BLaER1 treated with 17β-estradiol and CSF1 and Interleukin-3, amounts not matched to agents 10 nM and 100 nM (cell line): Measurements from ENCODE around the gene HNRNPK.

Experiments used
- H3K27ac ChIP-seq, 11 experiments: shearing (Covaris generic); formaldehyde crosslinking; 2 replicates each; pipeline ENCODE4 v1.8.1; 2022
- H3K27me3 ChIP-seq, 11 experiments: shearing (Covaris generic); formaldehyde crosslinking; 2 replicates each; pipeline ENCODE4 v1.8.1; 2022
- H3K36me3 ChIP-seq, 11 experiments: shearing (Covaris generic); formaldehyde crosslinking; 2 replicates each; pipeline ENCODE4 v1.8.1; 2022
- H3K4me1 ChIP-seq, 10 experiments: shearing (Covaris generic); formaldehyde crosslinking; 2 replicates each; pipeline ENCODE4 v1.8.1; 2022
- H3K4me2 ChIP-seq, 11 experiments: shearing (Covaris generic); formaldehyde crosslinking; 2 replicates each; pipeline ENCODE4 v1.8.1; 2022
- H3K4me3 ChIP-seq, 10 experiments: shearing (Covaris generic); formaldehyde crosslinking; 2 replicates each; pipeline ENCODE4 v1.8.1; 2022
- H3K9ac ChIP-seq, 11 experiments: shearing (Covaris generic); formaldehyde crosslinking; 2 replicates each; pipeline ENCODE4 v1.8.1; 2022
- H3K9me3 ChIP-seq, 11 experiments: shearing (Covaris generic); formaldehyde crosslinking; replicated peaks in 1 of 11; 2 replicates each; pipeline ENCODE4 v1.8.1; 2022
- H4K20me1 ChIP-seq, 11 experiments: shearing (Covaris generic); formaldehyde crosslinking; 2 replicates each; pipeline ENCODE4 v1.8.1; 2022
- Cebpa-rat ChIP-seq, 11 experiments: shearing (Covaris generic); IDR thresholded peaks; 2 replicates each; pipeline ENCODE4 v1.8.1; 2022

Gene HNRNPK

DNA sequence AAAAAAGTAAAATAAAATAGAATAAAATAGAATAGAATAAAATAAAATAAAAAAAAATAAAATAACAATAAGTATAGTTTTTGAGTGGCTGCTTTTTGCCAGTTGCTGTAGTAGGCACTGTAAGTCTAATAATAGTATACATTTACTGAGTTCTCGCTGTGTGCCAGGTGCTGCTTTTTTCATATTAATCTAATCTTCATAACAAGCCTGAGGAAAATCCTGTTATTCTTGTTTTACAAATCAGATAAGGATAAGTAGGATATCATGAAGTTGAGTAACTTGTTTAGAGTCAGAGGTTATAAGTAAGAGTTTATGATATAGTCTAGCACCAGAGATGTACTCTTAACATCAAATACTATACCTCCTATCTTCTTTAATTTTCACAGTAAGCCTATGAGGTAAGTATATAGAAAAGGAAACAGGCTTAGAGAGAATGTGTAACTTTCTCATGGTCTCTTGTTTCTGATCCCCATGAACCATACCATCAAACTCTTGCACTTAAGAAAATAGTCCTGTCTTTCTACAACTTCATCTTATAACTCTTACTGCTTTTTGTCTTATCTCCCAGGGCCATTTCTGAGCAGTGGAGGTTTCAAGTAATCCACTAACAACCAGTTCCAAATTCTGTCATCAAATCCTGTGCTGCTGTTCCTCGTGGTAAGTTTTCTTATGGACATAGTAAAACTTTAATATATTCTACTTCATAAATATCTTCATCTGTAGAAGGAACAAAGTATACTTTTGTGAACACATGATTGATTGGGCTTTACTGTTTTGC is 19.3 kb upstream of the HNRNPK start:
- H3K9me3 ChIP-seq = no peaks in the 10 kb centered on the region
- H3K27ac ChIP-seq = no peak overlapping the region
- no peak overlapping the region for H3K4me3 ChIP-seq
- H3K36me3 ChIP-seq = peaks cover 10 to 96% (median 68%) of the 10 kb centered on the region in 11 experiments; a peak in 21 of 22 replicates
- H3K9ac ChIP-seq = no peak overlapping the region
- TF ChIP-seq Cebpa-rat (IDR thresholded peaks at IDR 0.05) = no peak
- H4K20me1 ChIP-seq = peaks cover 0 to 28% (median 6%) of the 10 kb centered on the region in 11 experiments; a peak in 8 of 22 replicates
- peaks cover 0 to 22% (median 16%) of the 10 kb centered on the region in 10 experiments; a peak in 16 of 20 replicates for H3K4me1 ChIP-seq
- H3K27me3 ChIP-seq = no peaks in the 10 kb centered on the region
- H3K4me2 ChIP-seq = no peak overlapping the region

- H4K20me1 ChIP-seq = peaks cover 0 to 31% (median 6%) of the 10 kb centered on the region in 11 experiments; a peak in 7 of 22 replicates
- H3K4me2 ChIP-seq = no peak overlapping the region
- no peak overlapping the region for H3K9ac ChIP-seq
- H3K9me3 ChIP-seq = no peaks in the 10 kb centered on the region
- no peaks in the 10 kb centered on the region for H3K27me3 ChIP-seq
- H3K4me3 ChIP-seq = no peak overlapping the region
- H3K4me1 ChIP-seq = peaks cover 0 to 7% (median 3%) of the 10 kb centered on the region in 10 experiments; a peak in 12 of 20 replicates
- no peak for TF ChIP-seq Cebpa-rat (IDR thresholded peaks at IDR 0.05)
- no peak overlapping the region for H3K27ac ChIP-seq
- H3K36me3 ChIP-seq = peaks cover 16 to 95% (median 69%) of the 10 kb centered on the region in 11 experiments; a peak in 21 of 22 replicates
Observed at GRCh38 chr9:83996126-83996525, 16.1 kb upstream of the HNRNPK start.

DNA sequence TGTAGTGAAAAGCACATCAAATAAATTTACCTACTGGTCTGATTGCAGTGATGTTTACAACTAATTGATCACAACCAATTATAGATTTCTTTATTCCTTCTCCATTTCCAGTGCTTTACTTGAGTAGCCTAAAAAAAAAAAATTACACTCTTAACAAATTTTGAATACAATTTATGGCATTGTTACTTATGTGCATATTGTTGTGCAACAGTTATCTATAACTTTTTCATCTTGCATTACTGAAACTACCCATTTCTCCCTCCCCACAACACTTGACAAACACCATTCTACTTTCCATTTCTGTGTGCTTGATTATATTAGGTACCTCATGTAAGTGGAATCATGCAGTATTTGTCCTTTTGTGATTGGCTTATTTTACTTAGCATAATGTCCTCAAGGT is 12.9 kb upstream of the HNRNPK start:
- Histone ChIP-seq H3K4me3 (no peak overlapping the region), H3K4me2 (no peak overlapping the region), H3K36me3 (peaks cover 29 to 99% (median 80%) of the 10 kb centered on the region in 11 experiments), H3K9ac (no peak overlapping the region), H4K20me1 (peaks cover 0 to 37% (median 10%) of the 10 kb centered on the region in 11 experiments; a peak in 9 of 22 replicates), H3K27ac (no peak overlapping the region), H3K27me3 (no peaks in the 10 kb centered on the region), H3K4me1 (no peaks in the 10 kb centered on the region), H3K9me3 (peaks cover 0 to 10% (median 0%) of the 10 kb centered on the region in 11 experiments; a peak in 3 of 22 replicates)
- TF ChIP-seq Cebpa-rat (IDR thresholded peaks at IDR 0.05) = no peak

GRCh38 chr9:83992407-83992806 is 12.4 kb upstream of the HNRNPK start:
- H3K4me1 ChIP-seq = no peaks in the 10 kb centered on the region
- H3K4me2 ChIP-seq = no peak overlapping the region
- H3K27ac ChIP-seq = no peak overlapping the region
- H3K4me3 ChIP-seq = no peak overlapping the region
- H3K9ac ChIP-seq = no peak overlapping the region
- peaks cover 0 to 10% (median 0%) of the 10 kb centered on the region in 11 experiments; a peak in 3 of 22 replicates for H3K9me3 ChIP-seq
- no peaks in the 10 kb centered on the region for H3K27me3 ChIP-seq
- H3K36me3 ChIP-seq = peaks cover 29 to 99% (median 80%) of the 10 kb centered on the region in 11 experiments
- no peak for TF ChIP-seq Cebpa-rat (IDR thresholded peaks at IDR 0.05)
- H4K20me1 ChIP-seq = peaks cover 0 to 37% (median 9%) of the 10 kb centered on the region in 11 experiments; a peak in 9 of 22 replicates

DNA sequence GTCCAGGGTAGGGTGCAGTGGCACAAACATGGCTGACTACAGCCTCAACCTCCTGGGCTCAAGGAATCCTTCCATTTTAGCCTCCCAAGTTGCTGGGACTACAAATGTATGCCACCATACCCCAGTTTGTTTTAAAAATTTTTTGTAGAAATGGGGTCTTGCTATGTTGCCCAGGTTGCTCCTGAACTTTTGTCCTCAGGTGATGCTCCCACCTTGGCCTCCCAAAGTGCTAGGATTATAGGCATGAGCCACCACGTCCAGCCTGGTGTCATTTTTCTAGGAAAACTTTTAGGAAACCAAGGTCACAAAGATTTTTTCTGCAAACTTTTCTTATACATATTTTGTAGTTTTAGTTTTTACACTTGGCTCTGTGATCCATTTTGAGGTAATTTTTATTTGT is 11.3 kb upstream of the HNRNPK start:
- no peak overlapping the region for H3K27ac ChIP-seq
- no peak for TF ChIP-seq Cebpa-rat (IDR thresholded peaks at IDR 0.05)
- H3K27me3 ChIP-seq = no peaks in the 10 kb centered on the region
- peaks cover 0 to 10% (median 0%) of the 10 kb centered on the region in 11 experiments; a peak in 3 of 22 replicates for H3K9me3 ChIP-seq
- no peak overlapping the region for H3K9ac ChIP-seq
- peaks cover 29 to 95% (median 75%) of the 10 kb centered on the region in 11 experiments for H3K36me3 ChIP-seq
- peaks cover 0 to 10% (median 4%) of the 10 kb centered on the region in 10 experiments; a peak in 12 of 20 replicates for H3K4me1 ChIP-seq
- H3K4me2 ChIP-seq = no peak overlapping the region
- H4K20me1 ChIP-seq = peaks cover 0 to 41% (median 13%) of the 10 kb centered on the region in 11 experiments; a peak in 13 of 22 replicates
- no peak overlapping the region for H3K4me3 ChIP-seq

DNA sequence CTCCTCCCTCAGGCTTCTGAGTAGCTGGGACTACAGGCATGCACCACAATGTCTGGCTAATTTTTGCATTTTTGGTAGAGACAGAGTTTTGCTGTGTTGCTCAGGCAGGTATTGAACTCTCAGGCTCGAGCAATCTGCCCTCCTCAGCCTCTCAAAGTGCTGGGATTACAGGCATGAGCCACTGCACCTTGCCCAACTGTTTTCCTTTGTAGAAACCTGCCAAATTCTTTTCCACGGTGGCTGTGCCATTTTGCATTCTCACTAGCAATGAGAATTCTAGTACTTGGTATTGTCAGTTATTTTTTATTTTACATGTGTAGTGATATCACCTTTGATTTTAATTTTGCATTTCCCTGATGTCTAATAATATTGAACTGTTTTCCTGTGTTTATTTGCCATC is 8.4 kb upstream of the HNRNPK start:
- H3K4me2 ChIP-seq = no peak overlapping the region
- H3K27ac ChIP-seq = no peak overlapping the region
- H3K27me3 ChIP-seq = no peaks in the 10 kb centered on the region
- peaks cover 0 to 10% (median 0%) of the 10 kb centered on the region in 11 experiments; a peak in 3 of 22 replicates for H3K9me3 ChIP-seq
- peaks cover 16 to 33% (median 27%) of the 10 kb centered on the region in 10 experiments for H3K4me1 ChIP-seq
- TF ChIP-seq Cebpa-rat (IDR thresholded peaks at IDR 0.05) = no peak
- no peak overlapping the region for H3K9ac ChIP-seq
- peaks cover 24 to 74% (median 51%) of the 10 kb centered on the region in 11 experiments for H3K36me3 ChIP-seq
- H4K20me1 ChIP-seq = peaks cover 0 to 38% (median 13%) of the 10 kb centered on the region in 11 experiments; a peak in 11 of 22 replicates
- no peak overlapping the region for H3K4me3 ChIP-seq

DNA sequence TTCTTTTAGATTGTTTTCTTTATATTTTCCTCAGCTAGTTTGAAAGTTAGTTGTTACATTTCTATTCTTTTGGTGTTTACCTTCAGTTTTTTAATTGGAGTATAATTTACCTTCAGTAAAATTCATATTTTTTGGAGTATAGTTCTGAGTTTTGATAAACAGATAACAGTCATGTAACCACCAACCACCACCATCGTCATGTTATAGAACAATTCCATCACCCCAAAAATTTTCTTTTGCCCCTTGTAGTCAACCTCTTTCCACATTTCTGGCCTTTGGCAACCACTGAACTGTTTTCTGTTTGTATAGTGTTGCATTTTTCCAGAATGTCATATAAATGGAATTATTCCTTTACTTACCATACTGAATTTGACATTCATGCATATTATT is 7.4 kb upstream of the HNRNPK start:
- Histone ChIP-seq H3K36me3 (peaks cover 22 to 65% (median 48%) of the 10 kb centered on the region in 11 experiments), H3K4me1 (peaks cover 24 to 43% (median 38%) of the 10 kb centered on the region in 10 experiments), H3K9ac (no peak overlapping the region), H4K20me1 (peaks cover 0 to 38% (median 13%) of the 10 kb centered on the region in 11 experiments; a peak in 11 of 22 replicates), H3K4me3 (no peak overlapping the region), H3K4me2 (peak overlapping the region in 3 of 11 experiments; percentile 7 to 36 (median 30); a peak in 2 of 22 replicates), H3K27ac (no peak overlapping the region), H3K27me3 (no peaks in the 10 kb centered on the region), H3K9me3 (peaks cover 0 to 10% (median 0%) of the 10 kb centered on the region in 11 experiments; a peak in 3 of 22 replicates)
- no peak for TF ChIP-seq Cebpa-rat (IDR thresholded peaks at IDR 0.05)

DNA sequence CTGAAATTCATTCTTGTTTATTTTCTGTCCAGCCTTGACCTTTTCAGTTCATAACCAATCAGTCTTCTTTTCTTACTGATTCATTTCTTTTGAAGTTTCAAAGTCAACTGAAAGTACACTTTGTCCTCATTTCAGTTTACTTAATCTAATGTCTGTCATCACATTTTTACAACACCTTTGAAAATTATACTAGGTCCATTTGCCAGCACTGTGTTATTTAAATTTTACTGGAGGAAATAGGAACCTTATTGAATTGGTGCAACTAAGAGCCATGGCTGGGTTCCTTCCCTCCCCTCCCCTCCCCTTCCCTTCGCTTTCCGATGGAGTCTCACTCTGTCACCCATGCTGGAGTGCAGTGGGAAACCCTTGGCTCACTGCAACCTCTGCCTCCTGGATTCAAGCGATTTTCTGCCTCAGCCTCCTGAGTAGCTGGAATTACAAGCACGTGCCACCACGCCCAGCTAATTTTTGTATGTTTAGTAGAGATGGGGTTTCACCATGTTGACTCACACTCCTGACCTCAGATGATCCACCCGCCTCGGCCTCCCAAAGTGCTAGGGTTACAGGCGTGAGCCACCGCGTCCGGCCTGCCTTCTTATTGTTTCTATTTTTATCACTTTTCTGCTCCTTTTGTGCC is 6.9 kb upstream of the HNRNPK start:
- TF ChIP-seq Cebpa-rat (IDR thresholded peaks at IDR 0.05) = no peak
- H3K9ac ChIP-seq = no peak overlapping the region
- no peaks in the 10 kb centered on the region for H3K27me3 ChIP-seq
- H3K4me1 ChIP-seq = peaks cover 28 to 49% (median 43%) of the 10 kb centered on the region in 10 experiments
- H3K9me3 ChIP-seq = peaks cover 0 to 10% (median 0%) of the 10 kb centered on the region in 11 experiments; a peak in 3 of 22 replicates
- peaks cover 0 to 38% (median 13%) of the 10 kb centered on the region in 11 experiments; a peak in 11 of 22 replicates for H4K20me1 ChIP-seq
- peaks cover 22 to 60% (median 45%) of the 10 kb centered on the region in 11 experiments for H3K36me3 ChIP-seq
- peak overlapping the region in 5 of 11 experiments; percentile 7 to 49 (median 30); a peak in 5 of 22 replicates for H3K4me2 ChIP-seq
- H3K27ac ChIP-seq = no peak overlapping the region
- no peak overlapping the region for H3K4me3 ChIP-seq
